GM19099 (cell line): ENCODE data around the gene SLC13A1.

ENCODE experiments used
- POLR2A ChIP-seq: IDR thresholded peaks from 3 replicates; pipeline ENCODE4 v1.6.1; 2011; ENCODE audit warnings: low read depth; ENCODE audit not compliant: insufficient read length; ENCODE audit errors: extremely low read depth

Gene SLC13A1

DNA sequence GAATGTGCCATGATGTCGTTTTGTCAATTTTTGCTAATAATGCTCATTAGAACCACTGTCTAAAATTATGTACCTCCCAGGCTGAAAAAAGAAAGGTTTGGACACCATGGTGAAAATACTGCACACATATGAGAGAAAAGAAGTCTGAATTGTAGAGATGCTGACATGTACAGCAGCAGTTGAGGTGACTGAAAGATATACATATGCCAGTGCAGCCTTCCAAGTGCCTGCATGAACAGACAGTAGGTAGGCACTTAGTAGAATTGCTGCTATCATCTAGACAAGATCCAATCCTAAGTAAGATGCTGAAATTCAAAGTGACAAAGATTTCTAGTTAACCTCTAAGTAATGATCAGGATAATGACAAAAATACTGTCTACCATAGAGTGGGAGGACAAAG is 86.9 kb downstream of the SLC13A1 start:
- no peak for TF ChIP-seq POLR2A

- no peak for TF ChIP-seq POLR2A
These were observed 100.1 kb downstream of the SLC13A1 start for GRCh38 chr7:123099712-123100111.

DNA sequence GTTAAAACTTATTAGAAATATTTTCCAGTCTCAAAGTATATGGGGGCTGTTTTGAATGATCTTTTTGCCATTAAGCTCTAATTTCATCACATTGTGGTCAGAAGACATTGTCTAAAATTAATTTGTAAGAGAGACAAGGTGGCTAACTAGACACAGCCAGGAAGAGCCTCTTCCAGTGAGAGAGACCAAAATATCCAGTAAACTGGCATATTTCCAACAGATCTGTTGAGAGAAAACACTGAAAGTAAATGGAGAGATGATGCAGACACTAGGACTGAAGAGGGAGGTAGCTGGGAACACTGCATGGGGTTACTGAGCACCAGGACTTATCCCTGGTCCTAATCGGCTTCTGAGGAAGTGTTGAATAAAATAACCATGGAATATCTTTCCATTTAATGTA is 102.8 kb downstream of the SLC13A1 start:
- TF ChIP-seq POLR2A, result no peak

- TF ChIP-seq POLR2A, result no peak
These were observed 103.3 kb downstream of the SLC13A1 start for GRCh38 chr7:123096434-123096833.

DNA sequence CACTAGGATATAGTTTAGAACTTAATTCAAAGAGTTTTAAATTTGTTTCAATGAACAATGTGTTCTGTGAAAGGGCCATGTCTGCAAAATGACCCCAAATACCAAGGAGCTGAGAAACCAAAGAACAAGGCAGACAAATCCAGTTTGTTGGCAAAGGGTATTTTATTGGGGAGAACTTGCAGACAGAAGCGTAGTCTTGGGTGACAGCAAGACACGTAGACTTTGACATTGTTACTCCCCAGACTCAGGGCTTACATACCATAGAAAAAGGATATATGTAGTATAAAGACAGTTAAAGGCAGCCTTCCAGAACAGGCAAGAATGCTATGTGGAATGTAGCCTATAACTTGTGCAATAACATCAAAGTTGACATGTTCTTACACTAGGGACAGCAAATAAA is 109.3 kb downstream of the SLC13A1 start:
- no peak for TF ChIP-seq POLR2A

- no peak for TF ChIP-seq POLR2A
These were observed 120.7 kb downstream of the SLC13A1 start for GRCh38 chr7:123079021-123079420.

DNA sequence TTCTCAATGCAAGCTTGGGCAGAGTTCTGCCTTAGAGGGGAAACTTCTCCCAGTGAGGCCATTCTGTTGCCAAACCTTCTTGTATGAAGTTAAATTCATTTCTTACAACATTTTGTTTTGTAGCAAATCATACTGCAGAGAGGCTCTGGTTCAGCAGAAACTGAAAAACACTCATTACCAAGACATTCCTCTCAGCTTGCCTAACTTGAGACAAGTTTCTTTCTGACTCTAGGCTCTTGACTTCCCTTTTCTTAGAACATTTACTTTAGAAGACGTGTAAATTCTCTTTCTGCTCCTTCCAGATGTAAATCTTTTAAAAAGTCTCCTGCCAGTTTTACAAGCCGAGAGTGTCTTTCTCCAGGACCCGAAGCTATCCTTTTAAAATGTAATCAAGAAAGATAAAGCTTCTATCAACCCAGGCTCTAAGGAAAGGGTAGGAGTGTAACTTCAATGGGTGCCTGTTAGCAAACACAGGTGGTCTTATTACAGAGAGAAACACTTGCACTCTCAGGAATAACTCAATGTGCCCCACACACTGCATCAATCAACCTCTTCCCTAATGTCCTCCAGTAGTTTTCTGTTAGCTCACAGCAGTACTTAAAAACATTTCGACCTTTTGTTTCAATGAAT is 123.8 kb downstream of the SLC13A1 start:
- no peak for TF ChIP-seq POLR2A

DNA sequence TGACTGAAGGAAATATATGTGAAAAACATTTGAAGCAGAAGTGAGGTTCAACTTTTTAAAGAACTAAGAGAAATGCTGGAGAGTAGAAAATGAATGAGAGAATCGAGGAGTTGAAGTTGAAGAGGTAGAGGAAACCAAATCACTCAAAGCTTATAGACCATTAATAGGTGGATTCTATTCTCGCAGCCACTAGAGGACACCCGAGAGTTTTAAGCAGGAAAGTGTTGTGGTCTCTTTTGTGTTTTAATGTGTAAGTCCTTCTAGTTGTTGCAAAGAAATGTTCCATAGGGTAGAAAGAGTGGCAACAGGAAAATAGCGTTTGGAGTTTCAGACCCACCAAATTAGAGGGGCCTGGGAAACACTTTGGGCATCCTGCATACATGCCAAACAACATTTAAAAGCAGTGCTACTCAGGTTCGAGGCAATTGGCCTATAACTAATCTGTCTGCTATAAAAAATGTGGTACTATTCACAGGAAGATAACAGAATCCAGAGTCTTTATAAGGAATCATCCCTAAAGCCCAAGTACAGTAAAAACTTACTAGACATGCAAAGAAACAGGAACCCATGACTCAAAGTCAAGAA is 129.0 kb downstream of the SLC13A1 start:
- no peak for TF ChIP-seq POLR2A

DNA sequence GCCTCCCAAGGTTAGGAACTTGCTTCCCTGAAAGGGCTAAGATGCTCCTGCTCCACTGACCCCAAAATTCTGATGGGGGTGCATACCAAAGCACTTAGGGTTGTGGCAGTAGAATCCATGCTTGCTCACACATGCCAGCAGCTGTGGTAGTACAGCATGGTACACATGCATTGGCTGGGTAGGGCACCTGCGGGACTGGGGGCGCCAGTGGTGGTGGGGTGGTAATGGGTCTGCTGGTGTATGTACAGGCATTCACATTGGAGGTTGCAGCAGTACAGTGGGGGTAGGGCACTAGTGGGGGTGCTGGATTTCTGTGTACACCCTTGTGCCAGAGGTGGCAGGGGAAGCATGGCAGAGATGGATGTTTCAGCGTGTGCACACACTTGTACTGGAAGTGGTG is 132.0 kb downstream of the SLC13A1 start:
- TF ChIP-seq POLR2A, result no peak
